Measurements from ENCODE around the gene RNASE11.
"Not testable (repeated sequence)": the region's sequence is repeated elsewhere in the genome, so short reads cannot be mapped to it uniquely, and the experiment has no call there.

RNASE11 gene

DNA sequence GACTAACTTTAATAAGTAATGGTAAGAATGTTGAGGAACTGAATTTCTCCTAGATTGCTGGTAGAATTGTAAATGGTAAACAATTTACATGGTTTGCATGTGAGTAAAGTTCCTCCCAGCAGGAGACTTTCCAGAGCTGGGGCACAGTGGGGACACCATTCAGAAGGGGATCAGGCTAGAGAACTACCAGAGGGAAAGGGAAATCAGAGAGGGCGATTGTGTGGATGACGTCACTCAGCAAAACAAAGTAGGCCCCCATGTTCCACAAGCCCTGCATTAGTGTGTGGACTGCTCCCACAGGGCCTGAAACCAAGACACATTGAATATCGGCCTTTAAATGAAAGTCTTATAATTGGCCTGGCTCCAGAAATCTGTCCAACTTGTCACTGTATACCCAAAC, 9.5 kb downstream of the RNASE11 start:
- DNase-seq = no peak

DNA sequence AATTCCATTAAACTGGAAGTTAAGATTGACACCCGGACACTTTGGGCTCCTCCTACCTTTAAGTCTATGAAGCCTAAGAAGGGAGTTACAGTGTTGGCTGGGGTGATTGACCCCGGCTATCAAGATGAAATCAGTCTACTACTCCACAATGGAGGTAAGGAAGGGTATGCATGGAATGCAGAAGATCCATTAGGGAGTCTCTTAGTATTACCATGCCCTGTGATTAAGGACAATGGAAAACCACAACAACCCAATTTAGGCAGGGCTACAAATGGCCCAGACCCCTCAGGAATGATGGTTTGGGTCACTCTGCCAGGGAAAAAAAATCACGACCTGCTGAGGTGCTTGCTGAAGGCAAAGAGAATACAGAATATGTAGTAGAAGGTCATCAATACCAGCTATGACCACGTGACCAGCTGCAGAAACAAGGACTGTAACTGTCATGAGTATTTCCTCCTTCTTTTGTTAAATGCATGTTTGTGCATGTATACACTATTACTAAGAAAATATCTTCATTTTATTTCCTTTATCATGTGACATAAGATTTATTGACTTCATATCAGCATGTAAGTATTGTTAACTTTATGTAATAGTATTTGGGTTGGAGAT, 15.3 kb downstream of the RNASE11 start:
- not testable (repeated sequence) for DNase-seq

DNA sequence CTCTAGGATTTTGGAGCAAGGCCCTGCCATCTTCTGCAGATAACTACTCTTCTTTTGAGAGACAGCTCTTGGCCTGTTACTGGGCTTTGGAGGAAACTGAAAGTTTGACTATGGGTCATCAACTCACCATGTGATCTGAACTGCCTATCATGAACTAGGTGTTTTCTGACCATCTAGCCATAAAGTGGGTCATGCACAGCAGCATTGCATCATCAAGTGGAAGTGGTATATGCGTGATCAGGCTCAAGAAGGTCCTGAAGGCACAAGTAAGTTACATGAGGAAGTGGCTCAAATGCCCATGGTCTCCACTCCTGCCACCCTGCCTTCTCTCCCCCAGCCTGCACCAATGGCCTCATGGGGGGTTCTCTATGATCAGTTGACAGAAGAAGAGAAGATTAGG, 17.1 kb downstream of the RNASE11 start:
- DNase-seq = not testable (repeated sequence)

DNA sequence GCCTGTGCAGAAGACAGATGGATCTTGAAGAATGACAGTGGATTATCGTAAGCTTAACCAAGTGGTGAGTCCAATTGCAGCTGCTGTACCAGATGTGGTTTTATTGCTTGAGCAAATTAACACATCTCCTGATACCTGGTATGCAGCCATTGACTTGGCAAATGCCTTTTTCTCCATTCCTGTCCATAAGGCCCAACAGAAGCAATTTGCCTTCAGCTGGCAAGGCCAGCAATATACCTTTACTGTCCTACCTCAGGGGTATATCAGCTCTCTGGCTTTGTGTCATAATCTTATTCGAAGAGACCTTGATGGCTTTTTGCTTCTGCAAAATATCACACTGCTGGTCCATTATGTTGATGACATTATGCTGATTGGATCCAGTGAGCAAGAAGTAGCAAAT, 17.9 kb downstream of the RNASE11 start:
- not testable (repeated sequence) for DNase-seq

DNA sequence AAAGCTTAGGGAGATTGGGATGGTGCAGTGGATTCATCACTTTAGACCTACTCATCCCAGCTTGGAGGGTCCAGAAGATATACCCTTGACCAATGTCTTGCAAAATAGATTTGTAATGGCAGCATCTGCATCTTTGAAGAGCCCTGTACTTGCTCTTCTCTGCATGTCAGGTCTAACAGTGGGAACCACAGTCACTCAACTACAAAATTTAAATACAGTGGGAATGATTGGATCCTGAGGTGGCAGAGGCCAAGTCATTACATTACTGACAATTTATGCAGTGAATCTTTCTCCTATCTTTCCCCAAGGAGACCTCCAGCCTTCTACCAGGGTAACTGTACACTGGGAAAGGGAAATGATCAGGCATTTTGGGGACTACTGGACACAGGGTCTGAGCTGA, 18.7 kb downstream of the RNASE11 start:
- no peak for DNase-seq

DNA sequence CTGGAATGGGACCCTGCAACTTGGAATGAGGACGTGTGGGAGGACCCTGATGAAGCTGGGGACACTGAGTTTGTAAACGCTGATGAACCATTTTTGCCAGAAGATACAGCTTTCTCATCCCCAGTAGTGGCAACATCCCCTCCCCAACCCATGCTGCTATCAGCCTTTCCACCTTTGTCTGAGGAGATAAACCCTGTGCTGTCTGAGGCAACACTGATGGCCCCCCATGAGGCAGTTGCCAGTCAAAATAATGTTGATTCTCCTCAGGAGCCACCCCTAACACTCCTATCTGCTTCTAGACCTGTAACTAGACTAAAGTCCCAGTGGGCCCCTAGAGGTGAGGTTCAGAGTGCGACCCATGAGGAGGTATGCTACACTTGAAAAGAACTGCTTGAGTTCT, 19.4 kb downstream of the RNASE11 start:
- no peak for DNase-seq

DNA sequence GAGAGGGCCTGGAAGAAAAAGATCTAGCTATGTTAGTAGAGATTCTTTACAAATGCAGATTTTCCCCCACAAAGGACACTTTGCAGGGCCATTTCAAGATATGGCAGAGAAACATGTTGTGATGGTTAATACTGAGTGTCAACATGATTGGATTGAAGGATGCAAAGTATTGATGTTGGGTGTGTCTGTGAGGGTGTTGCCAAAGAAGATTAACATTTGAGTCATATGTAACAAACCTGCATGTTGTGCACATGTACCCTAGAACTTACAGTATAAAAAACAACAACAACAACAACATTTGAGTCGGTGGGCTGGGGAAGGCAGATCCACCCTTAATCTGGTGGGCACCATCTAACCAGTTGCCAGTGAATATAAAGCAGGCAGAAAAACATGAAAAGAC, 20.6 kb downstream of the RNASE11 start:
- DNase-seq = not testable (repeated sequence)

DNA sequence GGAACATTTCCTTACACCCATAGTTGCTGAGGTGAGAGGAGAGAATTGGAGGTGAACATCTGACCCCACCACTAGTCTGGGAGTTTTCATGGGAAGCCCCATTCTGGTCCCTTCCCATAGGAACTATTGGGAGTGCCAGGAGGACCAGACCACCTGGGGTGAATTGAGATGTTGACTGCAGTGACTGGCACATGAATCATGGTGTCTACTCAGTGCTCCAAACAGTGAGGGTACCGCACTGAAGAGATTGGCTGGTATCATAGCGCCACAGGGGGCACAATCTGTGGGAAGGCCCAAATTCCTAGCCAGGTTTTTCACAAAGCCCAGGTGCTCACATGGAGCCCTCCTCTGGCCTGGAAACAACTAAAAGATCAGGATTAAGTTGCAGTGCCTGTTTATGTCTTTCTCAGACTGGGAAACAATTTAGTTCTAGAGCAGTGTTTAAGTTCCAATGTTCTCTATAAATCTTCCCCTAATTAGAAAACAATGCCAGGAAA, 23.3 kb downstream of the RNASE11 start:
- no peak for DNase-seq

DNA sequence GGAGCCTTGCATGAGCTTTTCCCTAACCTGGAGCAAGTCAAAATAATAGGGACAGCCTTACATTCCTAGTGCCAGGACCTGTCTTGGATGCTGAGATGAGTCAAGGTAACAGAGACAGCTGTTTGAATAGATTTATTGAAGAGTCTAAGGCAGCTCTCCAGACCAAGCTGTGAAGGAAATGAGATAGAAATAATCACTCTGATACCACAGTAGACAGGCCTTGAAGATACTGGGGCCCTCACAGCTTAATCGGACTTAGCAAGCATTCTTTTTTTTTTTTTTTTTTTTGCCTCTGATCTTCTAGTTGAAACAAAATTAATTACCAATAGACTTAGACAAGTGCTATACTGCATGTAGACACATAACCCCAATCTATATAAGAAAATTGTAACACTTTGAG, 23.8 kb downstream of the RNASE11 start:
- DNase-seq = no peak

DNA sequence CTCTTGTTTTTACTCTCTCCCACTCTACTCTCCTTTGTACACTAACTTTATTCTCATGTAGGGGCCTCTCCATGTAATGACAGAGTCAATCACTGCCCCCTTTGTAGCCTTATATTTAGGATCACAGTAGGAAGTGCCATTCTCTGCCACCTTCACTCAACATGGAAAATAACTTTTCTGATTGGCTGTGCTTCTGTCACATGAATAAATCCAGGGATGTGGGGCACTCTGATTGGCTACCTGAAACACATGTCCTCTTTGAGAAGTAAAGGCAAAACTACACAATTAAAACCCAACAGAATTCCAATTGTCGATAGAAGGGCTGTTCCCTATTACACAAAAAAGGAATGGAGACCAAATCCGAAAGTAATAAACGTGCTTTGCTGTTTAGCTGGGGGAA, 26.8 kb downstream of the RNASE11 start, which contains the start of gene RNASE9:
TSS of gene RNASE9 (minus strand) at position 87 of the 400 bp plus-strand sequence.
- no peak for DNase-seq

DNA sequence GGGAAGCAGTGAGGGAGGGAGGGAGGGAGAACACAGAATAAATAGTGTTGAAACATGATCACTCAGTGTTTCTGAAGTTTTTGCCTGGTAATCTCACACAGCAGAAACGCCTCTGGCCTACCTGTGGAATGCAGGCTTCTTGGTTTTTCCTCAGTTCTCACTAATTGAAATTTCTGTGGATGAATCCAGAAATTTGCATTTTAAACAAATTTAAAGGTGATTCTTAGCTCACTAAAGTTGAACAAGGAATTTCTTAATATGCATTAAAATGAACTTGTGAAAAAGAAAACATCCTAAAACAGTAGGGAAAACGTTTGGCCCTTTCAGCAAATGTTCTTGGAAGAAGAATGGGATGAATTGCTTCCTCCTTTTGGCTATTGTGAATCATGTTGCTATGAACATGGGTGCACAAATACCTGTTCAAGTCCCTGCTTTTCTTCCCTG, 28.3 kb downstream of the RNASE11 start:
- no peak for DNase-seq

DNA sequence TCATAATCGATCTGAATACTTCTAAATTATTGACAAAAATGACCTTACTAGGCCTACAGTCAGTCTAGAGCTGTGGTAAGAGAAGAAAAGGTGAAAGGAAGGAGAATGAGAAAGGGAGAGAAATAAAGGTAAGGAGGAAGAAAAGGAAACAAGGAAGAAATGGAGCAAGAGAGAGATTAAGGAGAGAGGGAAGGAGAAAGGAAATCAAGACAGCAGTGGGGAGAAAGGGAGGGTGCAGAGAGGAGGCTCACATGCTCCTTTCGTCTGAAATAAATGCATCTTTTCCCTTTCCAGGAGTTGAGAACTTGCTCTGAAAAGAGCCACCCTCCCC, 30.6 kb downstream of the RNASE11 start:
- no peak for DNase-seq

DNA sequence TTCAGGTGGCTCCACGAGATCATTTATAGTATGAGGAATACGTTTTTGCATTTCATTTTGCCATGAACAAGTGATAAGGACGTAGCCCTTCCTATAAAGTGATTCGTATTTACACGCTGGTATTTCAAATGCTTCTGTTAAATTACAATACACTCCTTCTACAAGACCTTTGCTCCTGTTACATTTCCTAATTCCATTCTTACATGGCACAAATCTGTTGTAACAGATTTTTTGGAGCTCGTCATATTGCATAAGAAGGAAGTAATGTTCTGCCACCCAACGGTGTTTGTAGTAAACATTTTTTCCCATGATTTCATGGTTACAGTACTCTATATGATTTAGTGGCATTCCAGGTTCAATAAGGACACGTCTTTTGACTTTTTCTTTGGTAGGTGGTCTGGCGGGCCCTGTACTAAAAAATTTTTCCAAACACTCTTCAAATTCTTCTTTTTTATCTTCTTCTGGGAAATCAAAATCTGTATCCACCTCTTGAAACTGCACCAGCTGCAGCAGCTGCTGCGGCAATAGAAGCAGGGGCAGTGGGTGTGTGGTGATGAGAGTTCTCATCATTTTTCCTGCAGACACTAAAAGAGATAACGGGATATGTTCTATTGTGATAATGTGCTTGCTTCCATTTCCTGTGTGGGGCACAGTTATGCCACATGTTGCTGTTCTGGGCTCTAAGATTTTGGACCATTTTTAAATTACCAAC, 31.1 kb downstream of the RNASE11 start:
- no peak for DNase-seq

DNA sequence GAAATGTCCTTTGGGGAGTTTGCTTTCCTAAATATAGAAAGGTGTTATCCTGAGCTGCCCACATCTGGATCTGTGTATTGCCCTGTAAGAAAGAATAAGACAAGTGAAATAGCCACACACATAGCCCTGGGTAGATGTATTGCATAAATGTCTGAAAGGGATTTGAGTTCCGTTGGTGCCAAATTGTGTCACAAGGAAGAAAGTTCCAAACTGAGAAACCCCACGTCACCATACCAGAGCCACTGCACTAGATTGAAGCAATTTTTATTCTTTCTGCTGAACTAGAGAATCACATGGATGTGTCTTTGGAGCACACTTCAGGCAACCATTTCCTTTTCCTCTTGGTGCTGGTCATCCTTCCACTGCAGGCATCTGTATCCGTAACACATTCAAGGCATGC, 32.0 kb downstream of the RNASE11 start:
- no peak for DNase-seq

DNA sequence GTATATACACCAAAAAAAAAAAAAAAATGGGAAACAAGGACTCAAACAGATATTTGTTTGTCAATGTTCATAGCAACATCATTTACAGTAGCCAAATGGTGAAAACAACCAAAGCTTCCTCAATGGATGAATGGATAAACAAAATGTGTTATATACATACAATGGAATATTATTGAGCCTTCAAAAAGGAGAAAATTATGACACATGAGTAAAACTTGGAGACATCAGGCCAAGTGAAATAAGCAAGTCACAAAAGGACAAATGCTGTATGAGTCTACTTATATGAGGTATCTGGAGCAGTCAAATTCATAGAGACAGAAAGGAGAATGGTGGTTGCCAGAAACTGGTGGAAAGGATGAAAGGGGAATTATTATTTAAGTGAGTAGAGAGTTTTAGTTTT, 34.8 kb downstream of the RNASE11 start:
- DNase-seq = no peak

DNA sequence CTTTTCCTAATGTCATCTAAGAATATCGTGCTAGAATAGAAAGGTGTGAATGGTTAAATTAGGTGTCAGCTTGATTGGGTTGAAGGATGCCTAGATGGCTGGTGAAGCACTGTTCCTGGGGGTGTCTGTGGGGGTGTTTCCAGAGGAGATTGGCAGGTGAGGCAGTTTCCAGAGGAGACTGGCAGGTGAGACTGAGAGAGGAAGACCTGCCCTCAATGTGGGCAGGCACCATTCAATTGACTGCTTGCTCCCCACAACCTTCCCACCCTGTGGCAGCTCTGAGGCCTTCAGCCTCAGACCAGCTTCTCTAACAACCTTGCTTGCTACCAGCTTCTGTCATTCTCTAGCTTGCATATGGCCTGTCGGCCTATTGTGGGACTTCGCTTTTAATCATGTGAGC, 36.2 kb downstream of the RNASE11 start:
- no peak for DNase-seq

DNA sequence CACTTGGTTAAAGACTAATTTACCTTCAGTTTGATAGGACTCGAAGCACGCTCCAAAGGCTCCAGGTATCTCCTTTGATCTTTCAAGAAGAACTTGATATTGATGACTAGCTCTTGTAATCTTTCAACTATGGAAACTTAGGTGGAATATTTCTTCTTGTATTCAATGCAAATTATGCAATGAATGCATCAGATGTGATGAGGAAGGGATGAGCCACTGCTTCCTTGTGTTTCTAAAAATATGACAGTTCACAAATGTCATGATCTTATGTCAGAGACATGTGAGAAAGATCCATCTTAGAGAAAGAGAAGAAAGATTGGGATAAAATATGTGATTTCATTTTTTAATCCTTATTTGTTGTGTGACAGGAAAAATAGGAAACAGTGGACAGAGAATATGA, 36.9 kb downstream of the RNASE11 start:
- DNase-seq = no peak

DNA sequence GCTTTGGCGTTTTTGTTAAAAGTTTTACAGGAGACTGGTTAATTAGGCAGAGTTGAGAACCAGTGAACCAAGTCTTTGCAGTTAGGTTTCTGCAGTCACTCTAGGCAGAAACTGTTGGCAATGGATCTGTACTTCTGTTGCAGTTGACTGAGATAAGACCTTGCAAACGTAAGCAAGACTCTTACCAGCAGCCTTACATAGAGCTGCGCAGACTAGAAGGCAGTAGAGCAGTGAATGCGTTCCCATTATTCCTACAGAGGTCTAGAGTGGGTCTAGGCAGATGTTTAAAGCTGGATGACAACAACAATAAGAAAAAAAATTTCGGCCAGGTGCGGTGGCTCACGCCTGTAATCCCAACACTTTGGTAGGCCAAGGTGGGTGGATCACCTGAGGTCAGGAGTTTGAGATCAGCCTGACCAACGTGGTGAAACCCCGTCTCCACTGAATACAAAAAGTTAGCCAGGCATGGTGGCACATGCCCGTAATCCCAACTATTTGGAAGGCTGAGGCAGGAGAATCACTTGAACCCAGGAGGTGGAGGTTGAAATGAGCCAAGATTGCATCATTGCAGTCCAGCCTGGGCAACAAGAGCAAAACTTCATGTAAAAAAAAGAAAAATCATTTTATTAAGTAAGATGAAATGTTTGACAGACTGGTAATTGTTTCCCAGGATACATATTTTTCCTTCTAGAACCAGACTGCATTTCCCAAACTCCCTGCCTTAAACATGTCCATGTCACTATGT, 39.2 kb downstream of the RNASE11 start:
- no peak for DNase-seq

DNA sequence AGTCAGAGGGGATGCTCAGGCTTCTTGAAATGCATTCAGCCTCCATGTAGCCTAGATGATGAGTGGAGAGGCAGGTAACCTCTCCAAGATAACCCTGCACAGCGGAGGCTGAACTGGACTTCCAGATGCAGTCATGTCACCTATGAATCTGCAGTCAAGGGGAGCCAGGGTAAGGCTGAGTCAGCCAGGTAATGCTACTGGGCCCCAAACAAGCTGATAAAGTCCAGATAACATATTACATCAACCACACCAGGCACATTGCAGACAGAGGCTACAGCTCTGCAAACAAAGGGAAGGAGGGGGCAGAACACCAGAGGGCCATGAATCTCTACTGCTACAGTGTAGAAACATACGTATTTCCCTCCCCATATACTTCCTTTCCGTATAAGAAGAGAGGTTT, 40.9 kb downstream of the RNASE11 start:
- no peak for DNase-seq

DNA sequence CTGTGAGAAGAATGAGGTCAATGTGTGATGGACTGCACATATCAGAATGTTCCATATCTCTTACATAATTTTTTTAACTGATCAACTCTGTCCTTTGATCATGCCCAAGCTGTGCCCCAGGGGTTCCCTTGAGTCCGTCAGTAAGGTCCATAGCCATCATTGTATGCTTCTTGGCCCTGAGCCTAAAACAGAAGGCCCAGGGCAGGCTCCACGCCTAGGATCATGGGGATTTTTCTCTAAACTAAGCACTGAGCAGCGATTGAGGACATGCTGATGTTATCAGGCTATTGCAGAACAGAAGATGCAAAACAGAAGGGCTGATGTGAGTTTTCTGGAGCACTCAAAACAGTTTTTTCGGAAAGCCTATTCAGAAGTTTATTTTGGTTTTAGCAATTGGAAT, 47.9 kb downstream of the RNASE11 start:
- no peak for DNase-seq
